Hematopoietic multipotent progenitor cell treated with erythropoietin and hydrocortisone succinate and interleukin-3 and kit ligand, for 8 days (in vitro differentiated cells): ENCODE data around the gene SIVA1.

ENCODE experiments used
- DNase-seq: peaks from one replicate; pipeline ENCODE4 v3.0.0-alpha.2; 2015

Gene SIVA1

GRCh38 chr14:104786726-104787675 lies 34.1 kb downstream of the SIVA1 start:
- no peak for DNase-seq

GRCh38 chr14:104787736-104788135 lies 34.8 kb downstream of the SIVA1 start:
- DNase-seq = no peak

GRCh38 chr14:104788161-104788818 lies 35.3 kb downstream of the SIVA1 start:
- no peak for DNase-seq

GRCh38 chr14:104788873-104789663 lies 36.1 kb downstream of the SIVA1 start:
- no peak for DNase-seq

- no peak for DNase-seq
Measured at GRCh38 chr14:104789752-104790743, 37.1 kb downstream of the SIVA1 start.

- no peak for DNase-seq
Measured at GRCh38 chr14:104791425-104791824, 38.5 kb downstream of the SIVA1 start.

- DNase-seq = no peak
Measured at GRCh38 chr14:104792101-104792884, 39.3 kb downstream of the SIVA1 start.

GRCh38 chr14:104792945-104793702 lies 40.2 kb downstream of the SIVA1 start:
- no peak for DNase-seq

- DNase-seq = no peak
Measured at GRCh38 chr14:104793703-104793959, 40.7 kb downstream of the SIVA1 start.

GRCh38 chr14:104794099-104794498 lies 41.2 kb downstream of the SIVA1 start:
- peak; percentile 57 for DNase-seq

GRCh38 chr14:104794631-104794992 lies 41.7 kb downstream of the SIVA1 start:
- DNase-seq = peak; percentile 24

GRCh38 chr14:104794993-104795780 lies 42.2 kb downstream of the SIVA1 start, which contains the start of gene AKT1:
AKT1 (minus strand) TSS chr14:104795748; CDS start chr14:104792643, 3,105 bp downstream.
- no peak for DNase-seq

GRCh38 chr14:104795781-104796686 lies 43.1 kb downstream of the SIVA1 start:
- peak; percentile 39 for DNase-seq

- DNase-seq = no peak
Measured at GRCh38 chr14:104796687-104797081, 43.7 kb downstream of the SIVA1 start.

- no peak for DNase-seq
Measured at GRCh38 chr14:104797115-104798044, 44.4 kb downstream of the SIVA1 start.

- DNase-seq = no peak
Measured at GRCh38 chr14:104798300-104799243, 45.6 kb downstream of the SIVA1 start.
